PFSK-1 (cell line): ENCODE measurements around the gene PLS1.

Experiments
- FOXP2 ChIP-seq: optimal IDR thresholded peaks from 2 replicates; pipeline ENCODE3; 2011; ENCODE audit warnings: borderline replicate concordance, control low read depth, inconsistent platforms; ENCODE audit not compliant: insufficient read depth; ENCODE audit errors: extremely low read length, extremely low read depth
- POLR2AphosphoS5 ChIP-seq: IDR thresholded peaks from 2 replicates; pipeline ENCODE4 v1.6.1; 2012; ENCODE audit warnings: low read depth, mild to moderate bottlenecking, control low read depth, low read length, moderate library complexity
- SIN3A ChIP-seq: IDR thresholded peaks from 2 replicates; pipeline ENCODE4 v1.6.1; 2012; ENCODE audit warnings: mild to moderate bottlenecking, low read length, moderate library complexity, borderline replicate concordance; ENCODE audit not compliant: insufficient read depth
- TAF1 ChIP-seq: IDR thresholded peaks from 2 replicates; pipeline ENCODE4 v1.6.1; 2012; ENCODE audit warnings: low read length, control low read depth, borderline replicate concordance; ENCODE audit not compliant: insufficient read depth

GRCh38 chr3:142664819-142665218 is 68.6 kb downstream of the PLS1 start:
- no peak for TF ChIP-seq SIN3A
- no peak for TF ChIP-seq FOXP2
- TF ChIP-seq POLR2AphosphoS5, result no peak
- TF ChIP-seq TAF1, result no peak
